ENCODE measurements around the gene WAC. TPM values are rescaled to one million over a fixed set of nuclear protein-coding genes. Genes with fewer than 3 reads are reported as not detected.

WAC gene
- total and polyA plus RNA-seq, 2 experiments from 2014 or later = 59.4 to 116 TPM

GRCh38 chr10:28586176-28586575, 53.3 kb downstream of the WAC start:
- Mint-ChIP-seq H3K9me3 (no peaks in the 10 kb centered on the region), H3K4me3 (no peak overlapping the region), H3K36me3 (ENCODE audit: low read depth) (peaks cover 60% of the 10 kb centered on the region), H3K4me1 (peaks cover 38% of the 10 kb centered on the region), H3K27ac (no peak overlapping the region), H3K27me3 (ENCODE audit: insufficient read depth, low read depth, poor library complexity) (peaks cover 6% of the 10 kb centered on the region)
- Histone ChIP-seq H3K4me2 (no peak overlapping the region), H3K36me3 (ENCODE audit: insufficient read depth) (peaks cover 38% of the 10 kb centered on the region; the same call in 1 of the 2 replicates), H4K20me1 (replicated peaks; ENCODE audit: insufficient read depth) (peaks cover 52% of the 10 kb centered on the region), H3K4me3 (no peak overlapping the region), H3K79me2 (replicated peaks; ENCODE audit: insufficient read depth) (peaks cover 100% of the 10 kb centered on the region), H3K27me3 (ENCODE audit: insufficient read depth) (no peaks in the 10 kb centered on the region), H3K9me2 (ENCODE audit: insufficient read depth) (no peaks in the 10 kb centered on the region), H3K27ac (ENCODE audit: low read depth) (no peak overlapping the region), H3F3A (replicated peaks; ENCODE audit: low read depth) (no peaks in the 10 kb centered on the region), H3K4me1 (ENCODE audit: insufficient read depth) (peaks cover 32% of the 10 kb centered on the region), H2AFZ (no peak overlapping the region)
- ATAC-seq = no peak
- TF ChIP-seq NANOG (IDR thresholded peaks at IDR 0.05; ENCODE audit: borderline replicate concordance) (no peak), REST (IDR thresholded peaks at IDR 0.05; ENCODE audit: unreplicated experiment) (no peak), CREB1 (CRISPR knock-in tag; IDR thresholded peaks at IDR 0.05; ENCODE audit: low read depth) (no peak), EZH2phosphoT487 (IDR thresholded peaks at IDR 0.05; ENCODE audit: unreplicated experiment) (no peak), POLR2AphosphoS5 (IDR thresholded peaks at IDR 0.05; ENCODE audit: low read depth) (no peak), CTCF (conservative IDR thresholded peaks at IDR 0.05; ENCODE audit: low read depth in 2 of 2) (no peak), ZNF462 (CRISPR knock-in tag; IDR thresholded peaks at IDR 0.05) (no peak)
- no peak for DNase-seq (ENCODE audit: low spot score)
